GM19099 (cell line): Measurements from ENCODE around the gene TTC1.

Experiments used
- POLR2A ChIP-seq: IDR thresholded peaks from 3 replicates; pipeline ENCODE4 v1.6.1; 2011; ENCODE audit warnings: low read depth; ENCODE audit not compliant: insufficient read length; ENCODE audit errors: extremely low read depth

Gene TTC1

DNA sequence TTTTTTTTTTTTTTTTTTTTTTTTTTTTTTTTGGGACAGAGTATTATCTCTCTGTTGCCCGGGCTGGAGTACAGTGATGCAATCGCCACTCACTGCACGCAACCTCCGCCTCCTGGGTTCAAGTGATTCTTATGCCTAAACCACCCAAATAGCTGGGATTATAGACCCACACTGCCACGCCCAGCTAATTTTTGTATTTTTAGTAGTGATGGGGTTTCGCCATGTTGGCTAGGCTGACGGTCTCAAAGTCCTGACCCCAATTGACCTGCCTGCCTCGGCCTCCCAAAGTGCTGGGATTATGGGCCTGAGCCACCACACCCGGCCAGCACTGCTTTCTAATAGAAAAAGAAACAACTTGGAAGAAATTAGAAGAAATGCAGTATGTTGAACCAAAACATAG is 39.2 kb downstream of the TTC1 start:
- no peak for TF ChIP-seq POLR2A

DNA sequence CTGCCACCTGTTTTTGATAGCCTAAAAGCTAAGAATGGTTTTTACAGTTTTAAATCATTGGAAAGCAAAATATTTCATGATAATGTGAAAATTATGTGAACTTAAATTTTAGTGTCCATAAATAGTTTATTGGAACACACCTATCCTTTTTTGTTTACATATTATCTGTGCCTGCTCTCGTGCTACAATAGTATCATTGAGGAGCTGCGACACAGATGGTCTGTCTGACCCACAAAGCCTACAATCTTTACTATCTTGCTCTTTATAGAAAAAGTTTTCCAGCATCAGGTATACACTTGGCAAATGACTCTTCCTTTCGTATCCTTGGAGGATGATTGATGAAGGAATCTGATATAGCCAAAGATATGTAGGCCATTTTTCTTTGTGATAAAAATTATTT is 40.2 kb downstream of the TTC1 start:
- no peak for TF ChIP-seq POLR2A

DNA sequence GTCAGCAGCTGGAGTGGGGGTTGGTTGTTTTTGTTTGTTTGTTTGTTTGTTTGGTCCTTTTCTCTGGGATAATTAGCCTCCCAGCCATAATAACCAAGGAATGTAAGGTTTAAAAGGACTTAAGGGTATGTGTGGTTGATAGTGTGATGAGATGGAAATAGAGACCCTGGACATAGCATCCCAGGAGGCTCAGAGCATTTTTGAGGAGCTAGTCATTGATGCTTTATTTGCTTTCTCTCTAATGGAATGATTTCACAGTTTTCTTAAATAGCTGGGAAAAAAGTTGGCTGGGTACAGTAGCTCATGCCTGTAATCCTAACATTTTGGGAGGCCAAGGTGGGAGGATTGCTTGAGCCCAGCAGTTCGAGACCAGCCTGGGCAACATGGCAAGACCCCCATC is 45.1 kb downstream of the TTC1 start:
- no peak for TF ChIP-seq POLR2A

DNA sequence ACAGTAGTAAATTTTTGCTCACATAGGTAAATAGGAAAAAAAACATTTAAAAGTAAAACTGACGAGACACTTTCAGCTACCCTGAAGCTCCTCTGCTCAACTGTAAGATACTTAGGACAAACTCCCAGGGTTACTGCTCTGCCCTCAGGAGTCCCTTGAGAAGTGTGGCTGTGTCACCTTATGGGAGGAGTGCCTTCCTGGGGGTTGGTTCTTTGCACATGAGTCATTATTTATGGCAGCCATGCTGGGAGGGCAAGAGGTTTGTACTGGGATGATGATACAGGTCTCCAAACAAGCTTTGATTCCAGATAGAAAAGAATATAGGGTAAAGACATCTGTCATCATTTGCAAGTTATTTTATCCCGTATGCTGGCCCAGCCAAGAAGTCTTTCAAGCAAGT is 45.9 kb downstream of the TTC1 start:
- no peak for TF ChIP-seq POLR2A

DNA sequence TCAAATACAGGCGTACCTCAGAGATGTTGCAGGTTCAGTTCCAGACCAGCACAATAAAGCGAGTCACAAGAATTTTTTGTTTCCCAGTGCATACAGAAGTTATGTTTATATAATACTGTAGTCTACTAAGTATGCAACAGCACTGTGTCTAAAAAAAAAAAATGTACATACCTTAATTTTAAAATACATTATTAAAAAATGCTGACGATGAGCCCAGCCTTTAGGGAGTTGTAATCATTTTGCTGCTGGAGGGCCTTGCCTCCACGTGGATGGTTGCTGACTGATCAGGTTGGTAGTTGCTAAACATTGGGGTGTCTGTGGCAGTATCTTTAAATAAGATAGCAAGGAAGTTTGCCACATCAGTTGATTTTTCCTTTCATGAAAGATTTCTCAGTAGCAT is 48.3 kb downstream of the TTC1 start:
- TF ChIP-seq POLR2A = no peak

DNA sequence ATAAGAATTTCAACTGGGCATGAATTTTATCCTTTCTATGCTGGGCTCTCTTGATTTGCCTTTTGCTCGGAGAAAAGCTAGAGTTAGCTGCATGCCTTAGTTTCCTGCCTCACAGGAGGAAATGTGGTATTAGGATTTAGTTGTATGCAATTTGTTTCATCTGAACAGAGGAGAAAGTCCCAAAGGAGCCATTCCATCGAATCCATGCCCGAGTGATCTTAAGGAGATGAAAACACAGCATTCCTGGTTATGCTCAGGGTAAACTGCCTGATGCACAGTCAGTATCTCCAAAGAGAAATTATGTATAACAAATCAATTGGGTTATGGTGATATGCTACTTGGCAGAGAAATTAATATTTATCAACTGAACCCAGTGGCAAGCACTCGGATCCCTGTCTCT is 51.1 kb downstream of the TTC1 start:
- no peak for TF ChIP-seq POLR2A

DNA sequence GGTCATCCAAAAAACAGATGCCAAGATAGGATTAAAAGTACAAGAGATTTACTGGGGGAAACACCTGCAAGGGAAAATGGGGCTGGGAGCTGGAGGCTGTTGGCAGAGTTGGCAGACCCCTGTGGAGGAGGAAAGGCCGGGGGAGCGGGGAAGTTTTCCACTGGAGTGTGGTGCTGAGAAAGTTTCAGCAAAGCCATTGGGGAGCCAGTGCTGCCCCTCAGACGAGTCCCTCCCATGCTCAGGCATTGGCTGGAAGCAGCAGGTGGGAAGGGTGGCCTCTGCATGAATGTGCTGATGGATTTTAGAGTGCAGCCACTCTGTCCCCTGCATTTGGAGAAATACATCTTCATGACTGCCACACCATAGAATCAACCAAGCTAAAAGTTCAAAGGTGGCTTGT is 52.8 kb downstream of the TTC1 start:
- no peak for TF ChIP-seq POLR2A

DNA sequence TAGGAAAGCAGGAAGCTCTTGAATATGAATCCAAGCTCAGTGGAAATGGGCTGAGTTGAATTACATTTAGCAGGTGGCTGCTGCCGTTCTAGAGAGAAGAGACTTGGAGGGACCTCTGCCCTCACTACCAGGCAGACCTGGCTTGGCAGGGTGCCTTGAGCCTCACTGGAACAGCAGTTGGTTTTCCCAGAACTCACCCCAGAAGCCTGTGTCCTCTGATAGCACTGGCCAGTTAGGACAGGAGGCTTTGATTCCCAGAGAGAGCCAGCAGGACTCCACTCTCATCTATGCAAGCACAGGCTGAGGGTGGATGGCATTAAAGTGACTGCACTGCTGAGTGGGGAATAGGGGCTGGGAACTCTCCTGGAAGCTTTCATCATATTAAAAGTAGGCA is 55.5 kb downstream of the TTC1 start:
- no peak for TF ChIP-seq POLR2A

DNA sequence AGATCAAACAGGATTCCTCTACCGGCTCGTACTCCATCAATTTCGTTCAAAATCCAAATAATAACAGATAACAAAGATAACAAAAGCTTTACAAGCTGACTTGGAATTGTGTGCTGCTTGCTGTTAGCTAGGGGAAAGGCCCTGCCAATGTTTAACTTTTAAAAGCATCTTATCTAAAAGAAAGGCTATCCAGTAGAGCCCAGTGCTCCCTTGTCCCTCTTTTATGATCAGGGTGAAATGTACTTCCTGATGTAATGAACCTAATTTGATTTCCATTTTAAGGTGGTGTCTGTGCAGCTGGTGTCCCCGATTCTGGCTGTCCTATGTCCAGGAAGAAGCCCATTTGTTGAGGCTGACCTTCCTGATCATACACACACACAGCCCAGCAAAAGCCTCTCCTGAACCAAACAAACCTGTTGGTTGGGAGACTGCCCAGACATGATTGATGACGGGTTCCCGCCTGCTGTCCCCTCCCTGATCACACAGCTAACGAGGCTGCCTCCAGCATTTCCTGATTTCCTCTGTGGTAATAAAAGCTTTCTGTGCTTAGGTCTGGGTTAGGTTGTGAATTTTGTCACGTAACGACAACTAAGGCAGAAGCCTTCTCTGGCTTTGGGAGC is 56.2 kb downstream of the TTC1 start:
- no peak for TF ChIP-seq POLR2A

DNA sequence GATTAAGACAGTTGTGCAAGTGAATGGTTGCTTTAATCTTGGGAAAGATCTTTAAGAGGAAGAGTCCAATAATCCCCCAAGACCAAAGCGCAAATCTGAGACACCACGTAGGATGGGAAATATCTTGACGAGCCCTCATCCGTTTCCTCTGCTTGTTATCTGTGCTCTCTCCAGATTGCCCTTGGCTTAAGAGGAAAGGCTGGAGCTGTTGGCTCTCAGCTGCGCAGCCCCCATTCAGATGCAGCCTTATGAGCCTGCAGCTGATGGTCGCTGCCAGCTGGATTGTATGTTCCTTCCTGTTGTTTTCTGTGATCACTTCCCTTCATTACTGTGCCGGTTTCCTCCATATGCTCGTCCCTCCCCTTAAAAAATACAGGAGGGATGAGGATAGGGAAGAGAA is 62.6 kb downstream of the TTC1 start:
- TF ChIP-seq POLR2A = no peak

DNA sequence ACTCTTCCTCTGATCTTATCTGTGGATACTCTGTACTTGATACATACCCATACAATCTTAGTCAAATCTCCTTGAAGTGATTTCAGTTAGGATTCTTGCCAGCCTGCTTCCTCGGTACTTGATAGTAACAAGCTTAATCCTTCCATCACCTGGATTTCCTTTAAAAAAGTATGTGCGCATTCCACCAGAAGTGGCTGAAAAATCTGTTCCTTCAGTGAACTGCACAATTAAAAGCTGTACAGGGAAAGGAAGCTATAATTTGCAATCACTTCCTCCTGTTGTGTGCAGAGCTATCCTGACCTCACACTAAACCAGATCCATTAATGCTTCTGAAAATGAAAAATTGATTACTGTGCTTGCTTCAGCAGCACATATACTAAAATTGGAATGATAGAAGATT is 63.0 kb downstream of the TTC1 start:
- TF ChIP-seq POLR2A = no peak

DNA sequence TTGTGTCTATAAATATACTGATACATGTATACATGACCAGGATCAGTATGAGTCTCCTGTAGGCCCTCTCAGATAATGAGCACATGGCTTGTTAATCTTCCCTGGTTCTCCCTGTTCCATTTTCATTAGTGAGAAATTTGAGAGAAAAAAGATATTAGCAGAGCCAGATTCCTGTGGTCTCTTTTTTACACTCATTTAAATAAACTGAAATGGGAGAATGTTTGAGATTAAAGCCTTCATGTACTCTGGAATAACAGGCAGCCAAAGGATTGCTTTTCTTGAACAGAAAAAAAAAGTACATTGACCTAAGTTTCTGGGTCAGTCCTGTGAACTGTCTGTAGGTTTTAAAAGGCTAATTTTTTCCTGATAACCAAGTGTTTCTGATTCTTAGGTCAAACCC is 66.1 kb downstream of the TTC1 start:
- TF ChIP-seq POLR2A = no peak

DNA sequence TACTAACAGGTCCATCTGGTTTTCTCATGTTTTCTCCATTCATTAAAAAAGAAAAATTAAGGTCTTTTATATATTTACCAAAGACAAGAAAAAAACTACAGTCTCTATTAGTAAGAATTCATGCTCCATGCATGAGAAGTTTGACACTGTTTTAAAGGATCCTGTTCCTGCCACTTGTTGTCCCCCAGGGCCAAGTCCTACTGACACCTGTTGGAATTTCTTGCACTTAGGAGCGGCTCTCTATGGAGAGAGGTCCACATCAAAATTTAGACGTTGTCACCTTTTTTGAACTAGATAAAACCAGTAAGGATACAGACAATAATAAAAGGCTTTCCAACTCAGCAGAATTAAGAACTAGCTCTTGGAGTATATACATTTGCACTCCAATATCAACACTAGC is 68.1 kb downstream of the TTC1 start:
- no peak for TF ChIP-seq POLR2A

DNA sequence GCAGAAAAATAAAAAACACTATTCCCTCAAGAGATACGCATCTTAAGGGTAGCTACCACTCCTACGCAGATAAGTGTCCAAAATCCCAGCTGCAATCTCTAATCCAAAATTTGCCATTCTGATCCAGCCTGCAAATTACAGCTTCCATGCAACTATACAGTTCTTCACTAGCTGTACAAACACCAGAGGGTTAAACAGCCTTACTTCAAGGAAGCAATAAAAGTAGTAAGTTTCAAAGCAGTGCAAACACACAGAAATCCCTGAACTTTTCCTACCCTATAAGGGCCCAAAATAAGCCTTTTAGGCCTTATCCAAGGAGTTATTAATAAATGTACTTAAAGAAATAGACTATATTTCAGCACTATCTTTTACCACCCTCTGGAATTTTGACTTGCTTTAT is 70.8 kb downstream of the TTC1 start:
- TF ChIP-seq POLR2A = no peak

DNA sequence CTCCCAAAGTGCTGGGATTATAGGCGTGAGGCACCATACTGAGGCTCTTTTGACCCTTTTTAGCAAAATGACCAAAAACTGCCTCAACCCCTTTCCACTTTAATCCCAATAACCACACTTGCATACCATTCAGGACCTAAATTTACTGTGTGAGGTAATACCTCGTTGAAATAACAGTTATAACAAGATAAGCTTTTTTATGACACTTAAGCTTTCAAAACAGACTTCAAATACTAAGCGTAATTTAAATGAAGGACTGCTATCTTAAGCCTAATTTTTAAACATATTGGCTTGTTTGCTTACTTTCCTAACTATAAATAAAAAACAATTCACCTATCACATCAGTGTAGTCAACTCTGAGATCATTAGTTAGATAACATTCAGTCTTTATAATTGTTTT is 72.6 kb downstream of the TTC1 start:
- TF ChIP-seq POLR2A = no peak

DNA sequence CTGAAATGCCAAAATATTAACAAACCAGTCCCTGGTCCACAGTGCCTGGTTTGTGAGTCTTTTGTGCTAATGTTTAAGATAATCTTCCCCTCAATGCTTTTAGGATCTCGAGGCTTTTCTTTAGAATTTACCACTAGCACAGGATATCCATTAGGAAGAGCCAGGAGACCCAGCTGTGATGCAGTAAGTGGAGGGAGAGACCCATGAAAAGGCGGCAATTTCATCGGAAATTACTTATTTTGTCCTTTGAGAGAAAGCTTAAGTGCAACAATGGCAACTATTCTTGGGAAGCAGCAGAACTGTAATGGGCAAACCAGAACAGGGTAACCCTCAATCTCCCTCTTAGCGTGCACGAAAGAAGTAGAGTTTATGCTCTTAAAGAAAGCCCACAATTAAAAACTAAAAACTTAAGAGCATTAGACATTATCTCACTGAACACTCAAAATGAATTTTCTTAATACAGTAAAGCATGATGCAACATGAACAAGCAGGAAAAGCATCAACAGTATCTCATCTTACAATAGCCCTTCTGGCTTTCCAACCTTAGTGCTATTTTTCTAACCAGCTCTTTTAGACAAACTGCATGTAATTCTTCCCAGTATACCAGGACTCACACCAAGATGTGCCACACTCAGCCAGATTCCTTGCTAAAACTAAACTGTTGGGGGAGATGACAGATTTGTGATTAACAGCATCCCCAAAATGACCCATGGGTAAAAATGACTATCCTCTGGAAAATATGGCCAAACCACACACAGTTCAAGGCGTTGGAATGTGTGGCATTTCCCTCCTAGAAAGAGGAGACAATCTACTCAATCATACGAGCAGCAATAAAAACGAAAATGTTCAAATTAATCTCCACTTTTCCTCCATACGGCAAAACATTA is 73.9 kb downstream of the TTC1 start:
- TF ChIP-seq POLR2A = no peak
